H7 (cell line): ENCODE results near the gene ATP4B. TPM values are rescaled to one million over a fixed set of nuclear protein-coding genes. Genes with fewer than 3 reads are reported as not detected.

Experiments
- DNase-seq: peaks from one replicate; pipeline ENCODE4 v3.0.0; 2012
- H3K27me3 ChIP-seq: 2 replicates; pipeline ENCODE4 v1.6.0; 2011; ENCODE audit warnings: mild to moderate bottlenecking, low read length; ENCODE audit not compliant: control insufficient read depth, insufficient read depth
- H3K36me3 ChIP-seq: replicated peaks from 2 replicates; pipeline ENCODE4 v1.5.1; 2011; ENCODE audit warnings: low read length; ENCODE audit not compliant: control insufficient read depth, insufficient read depth
- H3K4me3 ChIP-seq: 2 replicates; pipeline ENCODE4 v1.5.1; 2011; ENCODE audit warnings: low read depth, mild to moderate bottlenecking, control low read depth, low read length, moderate library complexity; ENCODE audit not compliant: insufficient read depth
- total RNA-seq: library from RNA; depleted of rRNA; stranded (reverse); fragments of >200 nt; shearing (Covaris generic); gene quantifications from 2 replicates; pipeline ENCODE4 v1.2.3, GENCODE V29; 2014

ATP4B gene
- total RNA-seq, 1 experiment from 2014 or later, result 0.48 TPM

GRCh38 chr13:113664751-113665596 is 7.0 kb upstream of the ATP4B start:
- Histone ChIP-seq H3K4me3 (no peak overlapping the region), H3K27me3 (no peaks in the 10 kb centered on the region), H3K36me3 (no peaks in the 10 kb centered on the region)
- DNase-seq, result peak; percentile 42

GRCh38 chr13:113663934-113664333 is 5.9 kb upstream of the ATP4B start:
- Histone ChIP-seq H3K27me3 (no peaks in the 10 kb centered on the region), H3K4me3 (no peak overlapping the region), H3K36me3 (no peaks in the 10 kb centered on the region)
- peak; percentile 45 for DNase-seq

GRCh38 chr13:113661509-113661908 is 3.5 kb upstream of the ATP4B start:
- Histone ChIP-seq H3K4me3 (no peak overlapping the region), H3K27me3 (no peaks in the 10 kb centered on the region), H3K36me3 (no peaks in the 10 kb centered on the region)
- no peak for DNase-seq

GRCh38 chr13:113660066-113660465 is 2.1 kb upstream of the ATP4B start:
- Histone ChIP-seq H3K36me3 (no peaks in the 10 kb centered on the region), H3K4me3 (no peak overlapping the region), H3K27me3 (no peaks in the 10 kb centered on the region)
- peak; percentile 28 for DNase-seq

- Histone ChIP-seq H3K27me3 (no peaks in the 10 kb centered on the region), H3K4me3 (no peak overlapping the region), H3K36me3 (no peaks in the 10 kb centered on the region)
- no peak for DNase-seq
These were observed 1.3 kb upstream of the ATP4B start for GRCh38 chr13:113659337-113659736.

- Histone ChIP-seq H3K36me3 (no peaks in the 10 kb centered on the region), H3K27me3 (no peaks in the 10 kb centered on the region), H3K4me3 (no peak overlapping the region)
- peak; percentile 39 for DNase-seq
These were observed 838 bp upstream of the ATP4B start for GRCh38 chr13:113658836-113659235.

- H3K36me3 ChIP-seq, result no peaks in the 10 kb centered on the region
- no peak overlapping the region for H3K4me3 ChIP-seq
- DNase-seq, result peak; percentile 59
- no peaks in the 10 kb centered on the region for H3K27me3 ChIP-seq
These were observed 947 bp downstream of the ATP4B start for GRCh38 chr13:113656831-113657671.

- DNase-seq, result no peak
- Histone ChIP-seq H3K4me3 (no peak overlapping the region), H3K27me3 (no peaks in the 10 kb centered on the region), H3K36me3 (no peaks in the 10 kb centered on the region)
These were observed 1.9 kb downstream of the ATP4B start for GRCh38 chr13:113656003-113656588.

GRCh38 chr13:113655346-113656002 is 2.5 kb downstream of the ATP4B start:
- DNase-seq, result peak; percentile 38
- Histone ChIP-seq H3K27me3 (no peaks in the 10 kb centered on the region), H3K4me3 (no peak overlapping the region), H3K36me3 (no peaks in the 10 kb centered on the region)

GRCh38 chr13:113654591-113655345 is 3.2 kb downstream of the ATP4B start:
- Histone ChIP-seq H3K4me3 (no peak overlapping the region), H3K27me3 (no peaks in the 10 kb centered on the region), H3K36me3 (no peaks in the 10 kb centered on the region)
- DNase-seq, result peak; percentile 60

GRCh38 chr13:113654175-113654560 is 3.8 kb downstream of the ATP4B start:
- Histone ChIP-seq H3K27me3 (no peaks in the 10 kb centered on the region), H3K4me3 (no peak overlapping the region), H3K36me3 (no peaks in the 10 kb centered on the region)
- DNase-seq, result no peak

GRCh38 chr13:113653264-113654174 is 4.5 kb downstream of the ATP4B start:
- Histone ChIP-seq H3K27me3 (no peaks in the 10 kb centered on the region), H3K36me3 (no peaks in the 10 kb centered on the region), H3K4me3 (no peak overlapping the region)
- peak; percentile 58 for DNase-seq
